Measurements from ENCODE around the gene TRANK1.
"Not testable (repeated sequence)": the region's sequence is repeated elsewhere in the genome, so short reads cannot be mapped to it uniquely, and the experiment has no call there.

Gene TRANK1

GRCh38 chr3:36890261-36890660, 54.6 kb downstream of the TRANK1 start:
- FAIRE-seq = no peak

GRCh38 chr3:36881735-36882134, 63.1 kb downstream of the TRANK1 start:
- no peak for FAIRE-seq

GRCh38 chr3:36879842-36880241, 65.0 kb downstream of the TRANK1 start:
- not testable (repeated sequence) for FAIRE-seq

- FAIRE-seq = no peak
These were observed 66.7 kb downstream of the TRANK1 start for GRCh38 chr3:36877930-36878685.

GRCh38 chr3:36876181-36876936, 68.5 kb downstream of the TRANK1 start:
- no peak for FAIRE-seq

GRCh38 chr3:36875397-36875796, 69.5 kb downstream of the TRANK1 start:
- no peak for FAIRE-seq

- no peak for FAIRE-seq
These were observed 70.4 kb downstream of the TRANK1 start for GRCh38 chr3:36874424-36874823.

GRCh38 chr3:36871379-36872126, 73.3 kb downstream of the TRANK1 start:
- no peak for FAIRE-seq

- FAIRE-seq = peak; percentile 90
These were observed 76.0 kb downstream of the TRANK1 start for GRCh38 chr3:36868614-36869436.

- FAIRE-seq = no peak
These were observed 77.0 kb downstream of the TRANK1 start for GRCh38 chr3:36867810-36868209.

- no peak for FAIRE-seq
These were observed 78.5 kb downstream of the TRANK1 start for GRCh38 chr3:36866368-36866767.

- no peak for FAIRE-seq
These were observed 80.4 kb downstream of the TRANK1 start for GRCh38 chr3:36864180-36865053.

GRCh38 chr3:36862076-36862755, 82.6 kb downstream of the TRANK1 start:
- FAIRE-seq = no peak

GRCh38 chr3:36859494-36859893, 85.4 kb downstream of the TRANK1 start:
- no peak for FAIRE-seq

- no peak for FAIRE-seq
These were observed 92.8 kb downstream of the TRANK1 start for GRCh38 chr3:36852071-36852470.

- no peak for FAIRE-seq
These were observed 94.1 kb downstream of the TRANK1 start for GRCh38 chr3:36850743-36851142.

- no peak for FAIRE-seq
These were observed 98.4 kb downstream of the TRANK1 start for GRCh38 chr3:36846406-36846805.

GRCh38 chr3:36843065-36844051, 101.5 kb downstream of the TRANK1 start:
- no peak for FAIRE-seq

- FAIRE-seq = no peak
These were observed 102.6 kb downstream of the TRANK1 start for GRCh38 chr3:36842275-36842674.

- no peak for FAIRE-seq
These were observed 104.4 kb downstream of the TRANK1 start for GRCh38 chr3:36840453-36840921.
